DOHH2 (cell line): ENCODE results near the gene RAPGEF1.
"Not testable (repeated sequence)": the region's sequence is repeated elsewhere in the genome, so short reads cannot be mapped to it uniquely, and the experiment has no call there.

Source experiments
- H3F3A ChIP-seq: fragments of 200-600 bp; sonication (generic), shearing (Covaris generic); 2 replicates; pipeline ENCODE4 v1.6.0; 2016; ENCODE audit warnings: antibody characterized with exemption, mild to moderate bottlenecking; ENCODE audit not compliant: control insufficient read depth, insufficient read depth
- H3K27ac ChIP-seq: fragments of 200-600 bp; sonication (generic); 2 replicates; pipeline ENCODE4 v1.5.1; 2014; ENCODE audit warnings: low read depth, mild to moderate bottlenecking, low read length, moderate library complexity
- H3K27me3 ChIP-seq: fragments of 200-600 bp; sonication (generic); 2 replicates; pipeline ENCODE4 v1.6.1; 2014; ENCODE audit warnings: mild to moderate bottlenecking, low read length, mixed read lengths; ENCODE audit not compliant: control insufficient read depth
- H3K36me3 ChIP-seq: fragments of 200-600 bp; sonication (generic); 2 replicates; pipeline ENCODE4 v1.6.1; 2014; ENCODE audit warnings: mild to moderate bottlenecking, low read length, moderate library complexity, mixed read lengths; ENCODE audit not compliant: control insufficient read depth
- H3K4me1 ChIP-seq: fragments of 200-600 bp; sonication (generic); 2 replicates; pipeline ENCODE4 v1.6.1; 2014; ENCODE audit warnings: mild to moderate bottlenecking, low read length, mixed read lengths; ENCODE audit not compliant: control insufficient read depth
- H3K4me2 ChIP-seq: fragments of 200-600 bp; sonication (generic); 2 replicates; pipeline ENCODE4 v1.6.0; 2014; ENCODE audit warnings: mild to moderate bottlenecking, low read length, moderate library complexity
- H3K4me3 ChIP-seq: fragments of 200-600 bp; sonication (generic); 2 replicates; pipeline ENCODE4 v1.5.1; 2014; ENCODE audit warnings: mild to moderate bottlenecking, low read length, mixed read lengths
- H3K79me2 ChIP-seq: fragments of 200-600 bp; sonication (generic); 2 replicates; pipeline ENCODE4 v1.6.1; 2014; ENCODE audit warnings: mild to moderate bottlenecking, low read length, mixed read lengths; ENCODE audit not compliant: control insufficient read depth
- H3K9me2 ChIP-seq: fragments of 200-600 bp; sonication (generic); replicated peaks from 2 replicates; pipeline ENCODE4 v1.6.1; 2014; ENCODE audit warnings: mild to moderate bottlenecking, low read length, mixed read lengths; ENCODE audit not compliant: control insufficient read depth
- H3K9me3 ChIP-seq: fragments of 200-600 bp; sonication (generic); 2 replicates; pipeline ENCODE4 v1.6.1; 2014; ENCODE audit warnings: antibody characterized with exemption, low read length, mixed read lengths; ENCODE audit not compliant: control insufficient read depth, insufficient read depth
- H4K20me1 ChIP-seq: fragments of 200-600 bp; sonication (generic); 2 replicates; pipeline ENCODE4 v1.6.0; 2014; ENCODE audit warnings: low read depth, mild to moderate bottlenecking, antibody characterized with exemption, low read length, moderate library complexity; ENCODE audit not compliant: control insufficient read depth, insufficient read depth
- CTCF ChIP-seq: fragments of 200-600 bp; sonication (generic); IDR thresholded peaks from one replicate; pipeline ENCODE4 v1.5.1; 2014; ENCODE audit warnings: antibody characterized with exemption, mild to moderate bottlenecking, low read depth, low read length; ENCODE audit not compliant: poor library complexity, severe bottlenecking
- EZH2phosphoT487 ChIP-seq: fragments of 200-600 bp; sonication (generic); IDR thresholded peaks from 2 replicates; pipeline ENCODE4 v1.6.1; 2017; ENCODE audit warnings: borderline replicate concordance, mild to moderate bottlenecking, antibody characterized with exemption, low read length, moderate library complexity, mixed read lengths

The RAPGEF1 gene

GRCh38 chr9:131682261-131682660, 57.6 kb downstream of the RAPGEF1 start:
- Histone ChIP-seq H3K79me2 (peaks cover 90% of the 10 kb centered on the region), H3K27ac (no peak overlapping the region)

GRCh38 chr9:131681826-131682225, 58.0 kb downstream of the RAPGEF1 start:
- H3K9me2 ChIP-seq, H4K20me1 ChIP-seq, H3K27ac ChIP-seq, H3K4me3 ChIP-seq, H3K27me3 ChIP-seq, H3K4me2 ChIP-seq, H3K9me3 ChIP-seq: not testable (repeated sequence)
- Histone ChIP-seq H3K79me2 (peaks cover 90% of the 10 kb centered on the region), H3K36me3 (peaks cover 25% of the 10 kb centered on the region), H3F3A (peaks cover 23% of the 10 kb centered on the region), H3K4me1 (peaks cover 67% of the 10 kb centered on the region)

More at GRCh38 chr9:131682261-131682660, 57.6 kb downstream of the RAPGEF1 start:
- H3K4me2 ChIP-seq = no peak overlapping the region
- no peaks in the 10 kb centered on the region; the same call in 1 of the 2 replicates for H4K20me1 ChIP-seq
- H3K4me3 ChIP-seq = no peak overlapping the region
- peaks cover 67% of the 10 kb centered on the region for H3K4me1 ChIP-seq
- no peaks in the 10 kb centered on the region for H3K27me3 ChIP-seq
- no peaks in the 10 kb centered on the region for H3K9me2 ChIP-seq
- TF ChIP-seq EZH2phosphoT487 = no peak
- no peak for TF ChIP-seq CTCF
- H3K36me3 ChIP-seq = peaks cover 20% of the 10 kb centered on the region
- H3K9me3 ChIP-seq = no peaks in the 10 kb centered on the region
- peaks cover 18% of the 10 kb centered on the region for H3F3A ChIP-seq

DNA sequence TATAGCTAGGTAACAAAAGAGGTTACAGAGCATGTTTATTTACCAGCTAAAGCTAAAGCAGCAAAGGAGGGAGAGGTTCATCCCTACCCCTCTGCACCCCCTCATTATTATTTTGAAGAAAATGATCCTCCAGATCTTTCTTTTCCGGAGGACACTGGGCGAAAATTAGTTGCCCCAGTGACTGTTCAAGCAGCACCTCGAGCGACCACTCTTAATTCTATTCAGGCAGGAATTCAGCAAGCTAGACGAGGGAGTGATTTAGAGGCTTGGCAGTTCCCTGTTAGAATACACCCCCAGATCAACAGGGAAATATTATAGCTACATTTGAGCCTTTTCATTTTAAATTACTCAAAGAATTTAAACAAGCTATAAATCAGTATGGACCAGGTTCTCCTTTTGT, 58.8 kb downstream of the RAPGEF1 start:
- not testable (repeated sequence) for H3K9me2 ChIP-seq, H3K9me3 ChIP-seq, H3K4me2 ChIP-seq, H3K27me3 ChIP-seq, H4K20me1 ChIP-seq, H3K27ac ChIP-seq, H3K4me3 ChIP-seq
- Histone ChIP-seq H3K36me3 (peaks cover 25% of the 10 kb centered on the region), H3K79me2 (peaks cover 90% of the 10 kb centered on the region), H3K4me1 (peaks cover 67% of the 10 kb centered on the region), H3F3A (peaks cover 23% of the 10 kb centered on the region)

DNA sequence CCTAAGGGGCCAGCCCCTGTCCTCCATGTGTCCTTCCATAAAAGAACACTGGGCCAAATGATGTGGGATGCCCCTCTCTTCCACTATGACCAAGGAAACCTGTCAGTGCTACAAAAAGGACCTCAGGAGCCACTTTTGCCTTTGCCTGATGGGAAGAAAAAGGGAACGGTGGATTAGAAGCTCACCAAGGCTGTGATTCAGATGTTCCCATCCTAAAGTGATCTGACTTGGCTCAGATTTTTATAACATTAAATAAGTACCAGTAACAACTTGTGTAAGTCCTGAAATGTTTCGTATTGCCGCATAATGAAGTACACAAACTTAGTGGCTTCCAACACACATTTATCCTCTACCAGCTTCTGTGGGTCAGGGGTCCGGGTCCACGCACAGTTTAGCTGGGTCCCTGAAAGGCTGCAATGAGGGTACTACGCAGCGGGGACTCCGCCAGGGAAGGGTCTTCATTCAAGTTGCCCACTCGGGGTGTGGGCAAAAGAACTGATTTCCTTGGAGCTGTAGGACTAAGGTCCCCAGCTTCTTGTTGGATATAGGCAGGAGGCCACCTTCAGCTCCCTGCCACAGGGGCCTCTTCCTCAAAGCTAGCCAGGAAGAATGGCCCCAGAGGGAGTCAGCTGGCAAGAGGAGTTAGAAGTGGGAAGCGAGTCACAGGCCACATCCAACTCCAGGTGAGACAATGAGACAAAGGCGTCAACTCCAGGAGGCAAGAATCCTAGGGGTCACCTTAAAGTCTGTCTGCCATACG, 60.4 kb downstream of the RAPGEF1 start:
- Histone ChIP-seq H3K36me3 (peaks cover 39% of the 10 kb centered on the region), H3K4me2 (peak overlapping the region; percentile 91), H4K20me1 (0 out of 2 replicates have a peak, but pooled peaks cover 3% of the 10 kb centered on the region), H3K4me3 (peak overlapping the region; percentile 75), H3K9me3 (no peaks in the 10 kb centered on the region), H3K4me1 (peaks cover 71% of the 10 kb centered on the region), H3K27me3 (no peaks in the 10 kb centered on the region), H3K79me2 (peaks cover 90% of the 10 kb centered on the region), H3K27ac (peak overlapping the region; percentile 99), H3K9me2 (no peaks in the 10 kb centered on the region), H3F3A (peaks cover 23% of the 10 kb centered on the region)
- TF ChIP-seq EZH2phosphoT487 (no peak), CTCF (no peak)
